GM10266 (cell line): ENCODE data around the gene ME3.

Source experiments
- DNase-seq: peaks from one replicate; pipeline ENCODE4 v3.0.0; 2012; ENCODE audit errors: extremely low spot score
- TF ChIP-seq, protein P1 (sequence below): IDR thresholded peaks from 2 replicates; pipeline ENCODE4 v1.5.1; 2012; ENCODE audit warnings: mild to moderate bottlenecking, low read depth; ENCODE audit not compliant: control insufficient read depth, insufficient read depth; ENCODE audit errors: missing control alignments

Gene ME3

DNA sequence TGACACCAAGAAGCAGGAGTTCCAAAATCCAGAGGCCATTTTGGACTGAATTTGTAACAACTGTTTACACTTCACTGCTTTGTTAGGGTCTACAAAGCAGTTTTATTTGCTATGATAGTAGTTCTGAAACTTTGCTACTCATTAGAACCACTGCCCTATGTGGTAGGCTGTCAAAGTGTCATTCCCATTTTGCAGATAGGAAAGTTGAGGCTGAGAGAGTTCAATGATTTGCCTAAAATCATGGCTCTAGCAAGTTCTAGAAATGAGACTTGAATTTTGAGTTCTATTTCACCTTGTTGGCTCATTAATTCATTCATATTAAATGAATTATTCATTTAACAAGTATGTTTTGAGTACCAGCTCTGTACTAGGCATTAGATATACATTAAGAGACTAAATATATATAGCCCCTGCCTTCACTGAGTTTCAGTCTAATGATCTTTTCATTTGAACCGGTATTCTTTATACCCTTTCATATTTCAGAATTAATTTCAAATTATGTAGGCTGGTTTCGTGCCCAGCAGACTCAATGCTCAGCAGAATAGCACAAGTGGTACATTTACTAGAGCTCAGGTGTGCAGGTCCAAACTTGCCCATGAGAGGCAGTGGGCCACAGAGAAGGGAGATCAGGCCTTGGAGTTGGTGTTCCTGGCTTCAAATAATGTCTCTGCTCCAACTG lies 93.5 kb downstream of the ME3 start:
- TF ChIP-seq, protein P1, sequence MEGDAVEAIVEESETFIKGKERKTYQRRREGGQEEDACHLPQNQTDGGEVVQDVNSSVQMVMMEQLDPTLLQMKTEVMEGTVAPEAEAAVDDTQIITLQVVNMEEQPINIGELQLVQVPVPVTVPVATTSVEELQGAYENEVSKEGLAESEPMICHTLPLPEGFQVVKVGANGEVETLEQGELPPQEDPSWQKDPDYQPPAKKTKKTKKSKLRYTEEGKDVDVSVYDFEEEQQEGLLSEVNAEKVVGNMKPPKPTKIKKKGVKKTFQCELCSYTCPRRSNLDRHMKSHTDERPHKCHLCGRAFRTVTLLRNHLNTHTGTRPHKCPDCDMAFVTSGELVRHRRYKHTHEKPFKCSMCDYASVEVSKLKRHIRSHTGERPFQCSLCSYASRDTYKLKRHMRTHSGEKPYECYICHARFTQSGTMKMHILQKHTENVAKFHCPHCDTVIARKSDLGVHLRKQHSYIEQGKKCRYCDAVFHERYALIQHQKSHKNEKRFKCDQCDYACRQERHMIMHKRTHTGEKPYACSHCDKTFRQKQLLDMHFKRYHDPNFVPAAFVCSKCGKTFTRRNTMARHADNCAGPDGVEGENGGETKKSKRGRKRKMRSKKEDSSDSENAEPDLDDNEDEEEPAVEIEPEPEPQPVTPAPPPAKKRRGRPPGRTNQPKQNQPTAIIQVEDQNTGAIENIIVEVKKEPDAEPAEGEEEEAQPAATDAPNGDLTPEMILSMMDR: no peak
- no peak for DNase-seq

DNA sequence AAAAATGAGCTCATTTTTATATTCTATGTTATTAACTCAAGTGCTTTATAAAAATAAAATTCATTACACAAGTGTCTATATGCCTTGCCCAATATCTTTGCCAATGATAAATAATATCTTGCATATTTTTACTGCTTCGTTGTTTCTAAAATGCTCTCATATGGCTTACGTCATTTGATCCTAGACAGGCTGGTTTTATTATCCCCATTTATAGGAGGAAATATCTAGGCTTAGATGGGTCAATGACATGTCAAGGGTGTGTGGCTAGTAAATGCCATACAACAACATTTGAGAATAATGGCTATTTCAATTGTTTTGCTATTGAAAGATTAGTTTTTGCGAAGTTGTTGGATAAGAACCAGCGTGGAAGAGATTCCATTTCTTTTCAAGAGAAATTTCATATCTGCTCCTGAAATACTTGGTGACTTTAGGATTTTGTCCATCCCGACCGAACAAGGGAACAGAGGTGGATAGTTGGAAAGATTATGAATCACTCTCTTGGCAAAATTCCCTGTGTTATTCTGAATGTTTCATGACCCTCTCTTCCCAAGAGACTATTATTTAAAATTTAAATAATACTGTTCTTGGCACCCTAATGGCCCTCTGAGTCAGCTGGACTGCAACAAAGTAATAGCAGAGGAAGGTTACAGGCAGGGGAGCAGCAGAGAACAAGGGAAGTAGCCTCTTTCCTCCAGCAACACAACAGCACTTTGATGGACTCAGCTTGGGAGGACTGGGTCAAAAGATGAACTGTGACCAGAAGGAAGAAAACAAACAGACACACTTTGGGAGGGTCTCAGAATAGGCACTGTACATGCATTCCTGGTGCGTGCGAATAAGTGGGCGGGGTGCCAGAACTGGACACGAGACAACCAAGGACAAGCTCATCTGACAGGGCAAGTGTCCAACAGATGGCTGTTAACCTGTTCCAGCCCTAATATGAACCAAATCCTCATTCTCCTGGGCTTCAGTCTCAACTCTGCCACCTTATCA lies 94.5 kb downstream of the ME3 start:
- TF ChIP-seq, protein P1: no peak
- no peak for DNase-seq

DNA sequence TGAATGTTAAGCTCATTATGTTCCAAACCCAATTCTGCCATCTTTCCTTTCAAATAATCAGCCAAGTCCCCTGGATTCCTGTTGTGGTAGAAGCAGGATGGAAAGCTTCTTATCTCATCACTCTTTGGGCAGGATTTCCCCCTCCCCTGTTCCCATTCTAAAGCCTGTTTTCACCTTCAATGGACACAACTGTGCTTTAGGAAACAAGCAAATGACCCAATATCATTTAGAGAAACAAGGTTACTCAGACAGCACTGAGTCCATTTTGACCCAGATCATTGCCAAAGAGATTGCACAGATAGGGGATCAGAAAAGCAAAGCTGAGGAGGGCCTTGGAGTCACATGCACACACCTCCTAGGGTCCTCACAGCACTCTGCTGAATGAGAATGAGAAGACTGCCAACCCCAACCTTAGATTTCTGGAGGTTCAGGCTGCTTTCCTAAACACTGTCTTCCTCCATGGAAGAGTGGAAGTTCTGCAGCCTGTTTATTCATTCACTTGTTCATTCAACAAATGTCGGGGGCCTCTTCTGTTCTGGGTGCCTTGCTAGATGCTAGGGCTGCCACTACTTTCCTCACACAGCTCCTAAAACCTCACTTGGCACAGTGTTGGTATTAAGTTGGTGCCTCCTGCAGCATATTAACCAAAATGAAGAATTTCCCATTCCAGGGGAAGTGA lies 95.3 kb downstream of the ME3 start:
- TF ChIP-seq, protein P1: no peak

DNA sequence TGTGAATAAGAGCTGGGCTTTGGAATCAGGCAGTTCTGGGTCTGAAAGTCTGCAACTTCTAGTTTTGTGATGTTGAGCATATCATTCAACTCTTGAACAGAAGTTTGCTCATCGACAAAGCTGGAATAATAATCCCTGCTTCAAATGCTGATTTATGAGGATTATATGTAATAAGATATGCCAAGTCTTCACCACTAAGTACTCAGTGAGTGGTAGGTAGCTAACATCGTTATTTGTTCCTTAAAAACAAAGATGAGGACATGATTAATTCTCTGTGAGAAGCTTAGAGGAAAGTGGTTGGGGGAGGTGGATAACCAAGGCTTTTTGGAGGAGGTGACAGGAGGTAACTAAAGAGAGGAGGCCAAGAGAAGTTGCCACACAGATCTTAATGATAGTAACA lies 96.5 kb downstream of the ME3 start:
- TF ChIP-seq, protein P1: no peak

More for the DNA sequence above, 95.3 kb downstream of the ME3 start:
- no peak for DNase-seq

DNA sequence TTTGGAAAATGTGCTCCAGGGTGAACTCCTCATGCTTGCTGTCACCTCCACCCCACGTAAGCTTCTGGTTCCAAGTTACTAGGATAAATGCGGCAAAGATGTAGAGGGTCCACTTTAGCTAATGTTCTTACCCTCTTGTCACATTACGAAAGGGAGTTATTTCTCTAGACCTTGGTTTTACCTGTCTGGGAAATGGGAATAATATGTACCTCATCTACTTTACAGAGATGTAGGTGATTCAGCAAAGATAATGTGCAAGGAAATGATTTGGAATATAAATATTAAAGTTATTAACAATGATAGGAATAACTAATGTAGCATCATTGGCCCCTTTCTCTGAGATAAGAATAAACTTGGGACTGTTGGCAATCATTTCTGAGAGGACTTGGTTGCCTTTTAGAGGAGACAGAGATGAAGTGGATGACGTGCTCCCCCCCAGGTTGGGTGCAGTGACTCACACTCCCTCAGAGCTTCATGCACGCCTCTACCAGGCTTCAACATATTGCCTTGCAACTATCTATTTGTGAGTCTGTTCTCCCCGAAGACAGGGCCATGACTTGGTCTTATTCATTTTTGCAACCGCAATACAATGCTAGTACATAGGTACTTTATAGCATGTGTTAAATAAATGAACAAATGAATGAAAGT lies 97.1 kb downstream of the ME3 start:
- TF ChIP-seq, protein P1: no peak

More for the DNA sequence above, 96.5 kb downstream of the ME3 start:
- DNase-seq: no peak

DNA sequence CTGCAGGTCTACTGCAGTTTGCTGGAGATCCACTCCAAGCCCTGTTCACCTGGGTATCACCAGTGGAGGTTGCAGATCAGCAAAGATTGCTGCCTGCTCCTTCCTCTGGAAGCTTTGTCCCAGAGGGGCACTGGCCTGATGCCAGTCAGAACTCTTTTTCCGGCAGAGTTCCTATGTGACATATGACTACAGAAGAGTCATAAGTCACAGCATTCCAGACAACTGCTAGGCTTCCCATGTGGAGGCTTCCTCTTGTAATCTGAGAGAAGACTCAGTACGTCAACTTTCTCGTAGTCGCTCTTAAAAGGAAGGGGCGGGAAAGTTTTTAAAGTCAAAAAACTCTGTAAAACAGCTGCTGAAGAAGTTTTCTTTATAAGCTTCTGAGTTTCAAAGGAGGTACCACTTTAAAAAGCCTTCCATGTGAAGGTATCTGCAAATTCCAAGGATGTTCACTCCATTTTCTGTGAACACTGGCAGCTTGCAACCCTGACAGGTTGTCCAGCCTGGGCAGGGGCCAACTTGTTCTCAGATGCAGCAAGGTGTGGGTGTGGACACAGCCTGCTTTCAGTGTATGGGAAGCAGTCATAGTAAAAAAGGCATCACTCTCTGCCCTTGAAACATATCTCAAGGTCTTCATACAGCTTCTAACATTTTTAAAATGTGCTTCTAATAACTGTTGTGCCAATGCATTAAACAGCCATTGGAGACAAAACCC lies 97.8 kb downstream of the ME3 start:
- DNase-seq: no peak
- TF ChIP-seq, protein P1: no peak

More for the DNA sequence above, 97.1 kb downstream of the ME3 start:
- no peak for DNase-seq
